GM11168 (cell line): ENCODE measurements around the gene KCNK5.

Experiments used
- in situ Hi-C: fragments of 300-500 bp; cut with MboI; formaldehyde crosslinking; loops from one replicate; pipeline ENCODE4 v1.12.0; 2022; ENCODE audit warnings: low sequenced_read_pairs; ENCODE audit not compliant: unreplicated experiment

The KCNK5 gene

DNA sequence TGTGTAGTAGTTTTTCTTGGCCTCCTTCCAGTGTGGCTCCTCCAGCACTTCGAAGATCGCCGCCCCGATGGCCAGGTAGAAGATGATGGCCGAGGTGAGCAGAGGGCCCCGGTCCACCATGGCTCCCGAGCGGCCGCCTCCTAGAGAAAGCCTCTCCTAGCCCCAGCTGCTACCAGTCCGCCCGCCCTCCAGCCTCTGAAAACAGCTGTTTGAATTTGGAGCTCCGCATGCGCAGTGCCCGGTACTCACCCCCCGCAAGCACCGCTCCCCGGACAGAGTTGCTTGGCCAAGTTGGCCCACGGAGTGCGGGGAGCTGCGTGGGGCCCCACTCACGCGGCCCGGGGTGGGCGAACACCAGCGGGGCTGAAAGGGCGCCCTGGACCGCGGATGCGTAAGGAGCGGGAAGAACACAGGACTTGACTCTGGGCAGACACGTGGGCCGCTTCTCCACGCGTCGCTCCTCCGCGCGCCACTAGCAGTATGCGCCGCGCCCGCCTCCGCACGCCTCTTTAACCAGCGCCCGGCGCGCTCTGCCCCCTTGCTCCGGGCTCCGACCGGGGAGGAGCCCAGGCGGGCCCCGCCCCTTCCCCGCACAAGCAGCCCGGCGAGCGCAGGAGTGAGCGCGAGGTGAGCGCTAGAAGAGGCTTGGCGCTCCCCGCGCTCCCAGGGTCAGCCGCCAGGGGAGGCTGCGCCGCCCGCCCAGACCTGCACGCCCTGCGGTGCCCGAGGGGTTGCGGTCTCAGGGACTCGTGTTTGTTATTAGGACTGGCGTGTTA, at the start of gene KCNK5:
Gene KCNK5 (minus strand): TSS at position 484 of the 776 bp plus-strand sequence. CDS start 364 bp downstream, at position 120.
- in situ Hi-C loops: no loop called here

GRCh38 chr6:39276379-39276995, 47.2 kb upstream of the KCNK5 start:
- in situ Hi-C loops: no loop called here

DNA sequence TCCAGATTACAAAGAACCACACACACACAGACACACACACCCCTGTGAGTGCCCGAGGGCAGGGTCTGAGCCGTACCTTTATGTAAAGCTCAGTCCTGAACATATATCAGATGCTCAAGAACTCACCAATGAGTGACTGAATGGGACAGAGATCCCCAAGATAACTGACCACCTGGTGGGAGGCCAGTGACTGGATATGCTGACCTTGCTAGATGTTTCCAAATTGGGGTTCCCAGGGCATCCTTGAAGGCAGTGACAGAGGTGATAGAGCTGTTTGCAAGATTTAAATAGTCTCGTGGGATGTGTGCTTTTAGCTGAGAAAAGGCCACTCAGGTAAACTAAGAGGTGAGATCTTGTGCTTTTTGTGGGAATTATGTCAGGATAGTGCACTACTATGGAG, 45.6 kb upstream of the KCNK5 start:
- in situ Hi-C loops: no loop called here

GRCh38 chr6:39274471-39274870, 45.2 kb upstream of the KCNK5 start:
- in situ Hi-C loops: no loop called here

DNA sequence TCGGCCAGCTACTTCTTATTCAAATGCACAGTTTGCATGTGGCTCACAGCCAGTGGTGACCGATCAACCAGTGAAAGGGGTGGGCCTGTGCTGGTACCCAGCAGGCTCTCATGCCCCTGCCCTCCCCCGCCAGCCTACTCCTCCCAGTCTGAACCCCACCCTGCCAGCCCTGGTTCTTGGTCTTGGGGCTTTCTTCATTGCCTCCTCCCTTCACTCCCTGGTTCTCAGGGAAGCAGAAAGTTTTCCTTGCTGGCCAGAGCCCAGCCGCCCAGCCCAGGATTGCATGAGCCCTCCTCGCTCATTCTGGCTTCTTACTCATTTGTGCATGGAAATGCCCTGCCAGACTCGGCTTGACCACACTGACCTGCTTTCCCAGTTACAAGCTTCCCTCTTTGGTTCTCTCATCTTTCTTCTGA, 44.1 kb upstream of the KCNK5 start:
- in situ Hi-C loops: no loop called here

- in situ Hi-C loops: no loop called here
These were observed 40.7 kb upstream of the KCNK5 start for GRCh38 chr6:39269961-39270360.

DNA sequence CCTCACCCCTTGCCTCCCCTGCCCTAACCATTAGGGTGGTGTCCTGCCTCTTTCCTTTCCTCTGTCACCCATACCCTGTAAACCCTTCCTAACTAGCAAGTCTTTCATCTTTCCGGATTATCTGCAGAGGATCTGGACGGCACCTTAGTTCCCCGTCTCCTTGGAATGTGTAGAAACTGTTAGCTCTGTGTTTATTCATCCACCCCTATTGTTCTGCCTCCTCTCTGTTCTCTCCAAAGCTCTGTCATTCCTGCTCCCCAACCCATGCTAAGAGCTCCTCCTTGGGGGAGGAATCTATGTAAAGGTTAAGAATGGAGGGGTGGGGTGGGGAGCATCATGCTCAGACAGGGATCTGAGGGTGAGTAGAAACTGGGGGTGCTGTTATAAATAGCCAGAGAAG, 39.4 kb upstream of the KCNK5 start:
- in situ Hi-C loops: no loop called here

DNA sequence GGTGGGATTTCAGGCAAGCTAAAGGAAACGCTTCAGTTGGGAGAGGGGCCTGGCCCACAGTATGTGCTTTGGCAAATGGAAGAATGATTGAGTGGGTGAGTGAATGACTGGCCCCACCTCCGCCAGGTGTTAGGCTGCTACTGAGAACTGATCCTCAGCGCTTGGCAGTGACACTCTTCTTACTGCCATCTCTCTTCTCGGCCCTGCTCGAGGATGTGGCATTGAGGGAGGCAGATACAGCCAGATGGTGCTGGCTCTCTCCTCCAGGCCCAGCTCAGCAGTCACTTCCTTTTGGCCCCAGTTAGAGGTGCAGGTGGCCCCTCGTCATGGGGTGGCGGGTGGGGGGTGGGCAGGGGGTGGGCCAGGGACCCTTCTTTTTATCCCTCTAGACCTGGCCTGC, 38.9 kb upstream of the KCNK5 start:
- in situ Hi-C loops: no loop called here

- in situ Hi-C loops: no loop called here
These were observed 37.6 kb upstream of the KCNK5 start for GRCh38 chr6:39266782-39267355.

- in situ Hi-C loops: no loop called here
These were observed 37.1 kb upstream of the KCNK5 start for GRCh38 chr6:39266375-39266774.

DNA sequence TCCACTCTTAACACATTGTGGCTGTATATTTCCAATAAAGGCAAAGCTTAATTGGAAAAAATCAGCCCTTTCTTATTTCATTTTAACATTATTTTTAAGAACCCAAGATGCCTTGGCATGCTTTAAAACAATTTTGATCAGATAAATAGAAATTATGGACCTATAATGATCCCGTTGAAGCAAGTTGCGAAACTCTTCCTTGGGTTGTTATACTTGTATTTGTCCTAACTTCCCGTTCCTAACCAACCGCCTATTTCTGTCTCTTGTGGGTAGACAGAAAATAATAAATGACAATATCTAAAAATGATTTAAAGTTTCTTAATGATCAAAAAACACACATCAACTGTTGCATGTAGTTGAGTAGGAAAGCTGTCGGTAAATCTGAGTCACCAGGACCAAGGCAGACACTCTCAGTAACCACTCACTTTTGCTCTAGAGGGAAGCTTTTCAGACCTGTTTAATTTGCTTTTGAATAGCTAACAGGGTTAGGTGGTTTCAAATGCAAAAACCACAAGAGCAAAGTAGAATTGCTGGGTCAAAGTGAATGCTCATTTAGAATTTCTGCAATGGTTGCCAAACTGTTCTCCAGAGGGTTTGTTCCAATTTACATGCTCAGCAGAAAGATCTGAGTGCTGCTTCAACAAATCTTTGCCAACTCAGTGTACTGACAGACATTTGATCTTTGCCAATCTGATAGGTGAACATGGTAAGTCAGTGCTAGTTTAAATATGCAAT, 34.2 kb upstream of the KCNK5 start:
- in situ Hi-C loops: no loop called here

GRCh38 chr6:39261751-39262150, 32.5 kb upstream of the KCNK5 start:
- in situ Hi-C loops: no loop called here

GRCh38 chr6:39260953-39261352, 31.7 kb upstream of the KCNK5 start:
- in situ Hi-C loops: no loop called here

GRCh38 chr6:39260456-39260855, 31.2 kb upstream of the KCNK5 start:
- in situ Hi-C loops: no loop called here

DNA sequence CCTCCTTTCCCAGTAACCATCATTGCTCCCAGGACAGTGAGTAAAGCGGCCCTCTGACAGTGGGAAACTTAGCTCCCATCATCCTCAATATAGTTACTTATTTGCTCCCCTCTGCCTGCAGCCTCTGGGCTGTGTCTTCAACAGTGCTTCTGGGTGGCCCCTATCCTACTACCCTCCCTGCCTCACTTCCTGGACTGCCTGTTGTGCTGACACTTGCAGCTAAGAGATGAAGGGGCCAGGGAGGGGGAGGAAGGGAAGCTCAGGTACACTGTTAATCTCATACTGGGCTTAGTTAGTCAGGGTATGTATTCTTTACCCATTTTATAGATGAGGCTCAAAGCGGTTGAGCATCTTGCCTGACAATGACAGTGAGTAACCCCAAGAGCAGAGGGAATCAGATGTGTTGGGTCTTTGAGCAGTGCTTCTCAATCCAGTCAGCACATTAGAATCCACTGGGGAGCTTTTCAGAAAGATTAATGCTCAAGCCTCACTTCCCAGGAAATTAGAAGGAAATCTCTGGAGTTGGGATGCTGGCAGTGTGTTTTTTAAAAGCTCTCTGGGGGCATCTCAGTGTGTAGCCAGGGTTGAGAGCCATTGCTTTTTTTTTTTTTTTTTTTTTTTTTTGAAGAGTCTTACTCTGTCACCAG, 27.1 kb upstream of the KCNK5 start:
- in situ Hi-C loops: no loop called here

DNA sequence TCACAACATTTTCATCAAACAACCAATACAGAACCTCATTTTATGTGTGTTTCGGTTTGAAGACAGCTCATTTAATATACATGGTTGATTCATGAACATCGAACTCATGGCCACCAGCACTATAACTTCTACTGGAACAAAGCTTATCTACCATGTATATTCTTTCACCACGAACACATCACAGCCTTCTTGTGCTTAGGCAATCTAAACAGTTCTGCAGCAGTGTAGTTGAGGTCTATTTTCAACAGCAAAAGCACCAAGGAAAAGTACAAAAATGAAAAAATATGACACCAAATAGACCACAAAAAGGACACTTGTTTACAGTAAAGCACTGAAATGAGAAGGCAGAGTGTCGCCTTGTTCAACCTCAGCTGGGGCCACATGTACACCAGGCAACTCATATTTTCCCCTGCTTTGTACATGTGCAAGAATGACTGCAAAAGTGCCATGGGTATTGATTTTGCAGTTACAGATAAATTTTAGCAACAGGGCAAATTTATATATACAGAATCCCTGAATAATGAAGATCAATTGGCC, 25.8 kb upstream of the KCNK5 start:
- in situ Hi-C loops: no loop called here

DNA sequence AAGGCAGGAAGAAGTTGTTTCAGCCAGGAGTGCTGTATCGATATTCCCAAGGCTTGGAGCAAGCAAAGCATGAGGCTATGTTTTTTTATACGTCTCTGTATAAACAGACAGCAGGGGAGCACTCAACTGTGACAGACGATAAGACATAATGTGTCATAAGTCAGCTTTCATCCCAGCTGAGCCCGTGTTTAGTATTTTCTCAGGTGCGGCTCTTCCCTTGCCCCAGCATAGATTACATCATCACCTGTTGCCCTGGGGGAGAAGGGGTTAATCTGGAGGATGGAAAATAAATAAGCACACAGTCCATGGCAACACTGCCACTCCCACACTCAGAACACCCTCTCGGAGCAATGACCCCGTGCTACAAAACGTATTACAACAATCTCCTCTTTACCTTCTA, 22.1 kb upstream of the KCNK5 start:
- in situ Hi-C loops: no loop called here

DNA sequence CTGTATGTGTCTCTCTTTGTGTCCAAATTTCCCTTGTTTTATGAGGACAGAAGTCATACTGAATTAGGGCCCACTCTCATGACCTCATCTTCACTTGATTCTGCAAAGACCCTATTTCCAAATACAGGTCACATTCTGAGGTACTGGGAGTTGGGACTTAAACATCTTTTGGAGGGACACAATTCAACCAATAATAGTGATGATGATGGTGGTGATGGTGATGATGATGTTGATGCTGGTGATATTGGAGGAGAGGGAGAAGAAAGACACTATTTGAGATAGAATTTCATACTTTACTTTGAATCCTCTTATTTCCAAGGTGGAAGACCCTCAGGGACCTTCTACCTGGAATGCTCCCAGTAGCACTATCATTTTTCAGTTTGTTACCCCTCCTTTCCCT, 21.2 kb upstream of the KCNK5 start:
- in situ Hi-C loops: no loop called here

GRCh38 chr6:39249278-39249677, 20.0 kb upstream of the KCNK5 start:
- in situ Hi-C loops: no loop called here

DNA sequence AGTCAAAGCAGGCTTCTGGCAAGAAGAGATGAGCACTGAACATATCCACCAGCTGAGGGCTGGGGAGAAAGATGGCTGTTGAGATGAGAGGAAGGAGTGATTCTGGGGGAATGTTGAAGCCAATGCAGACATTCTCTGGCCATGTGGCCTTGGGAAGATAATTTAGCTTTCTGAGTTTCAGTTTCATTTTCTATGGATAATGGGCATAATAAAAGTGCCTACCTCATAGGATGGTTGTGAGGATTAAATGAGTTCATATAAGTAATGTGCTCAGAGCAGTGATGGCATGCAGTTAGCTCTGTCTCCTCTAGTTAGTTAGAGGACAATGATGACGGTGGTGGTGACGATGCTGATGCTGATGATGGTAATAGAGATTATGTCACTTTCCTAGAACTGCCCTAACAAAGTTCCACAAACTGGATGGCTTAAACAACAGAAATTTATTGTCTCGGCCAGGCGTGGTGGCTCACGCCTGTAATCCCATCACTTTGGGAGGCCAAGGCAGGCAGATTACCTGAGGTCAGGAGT, 18.5 kb upstream of the KCNK5 start:
- in situ Hi-C loops: no loop called here
